Sigmoid colon (tissue), 4 donors: ENCODE measurements around the gene BRMS1.

ENCODE experiments used
- EP300 ChIP-seq, 4 donors: sonication (generic); formaldehyde crosslinking; IDR thresholded peaks; one replicate each; pipeline ENCODE4 v1.6.1; 2017; ENCODE audit warnings: antibody characterized with exemption in 4 of 4
- POLR2A ChIP-seq, 2 donors: fragments of 450-650 bp; IDR thresholded peaks; one replicate each; pipeline ENCODE4 v1.6.1; 2016; ENCODE audit warnings: antibody characterized with exemption in 2 of 2, mild to moderate bottlenecking in 2 of 2, moderate library complexity in 2 of 2
- POLR2AphosphoS5 ChIP-seq, 4 donors: sonication (generic); formaldehyde crosslinking; IDR thresholded peaks; one replicate each; pipeline ENCODE4 v1.6.1; 2017; ENCODE audit warnings: antibody characterized with exemption in 4 of 4
- TF ChIP-seq, protein P1 (sequence below), 4 experiments: fragments of 450-650 bp in 3 of 4; fragments of 200-600 bp in 1 of 4; IDR thresholded peaks; one replicate each; pipeline ENCODE4 v1.5.1; 2016 to 2019; ENCODE audit warnings: antibody characterized with exemption in 4 of 4, mild to moderate bottlenecking in 3 of 4, moderate library complexity in 2 of 4

- TF ChIP-seq, protein P1, sequence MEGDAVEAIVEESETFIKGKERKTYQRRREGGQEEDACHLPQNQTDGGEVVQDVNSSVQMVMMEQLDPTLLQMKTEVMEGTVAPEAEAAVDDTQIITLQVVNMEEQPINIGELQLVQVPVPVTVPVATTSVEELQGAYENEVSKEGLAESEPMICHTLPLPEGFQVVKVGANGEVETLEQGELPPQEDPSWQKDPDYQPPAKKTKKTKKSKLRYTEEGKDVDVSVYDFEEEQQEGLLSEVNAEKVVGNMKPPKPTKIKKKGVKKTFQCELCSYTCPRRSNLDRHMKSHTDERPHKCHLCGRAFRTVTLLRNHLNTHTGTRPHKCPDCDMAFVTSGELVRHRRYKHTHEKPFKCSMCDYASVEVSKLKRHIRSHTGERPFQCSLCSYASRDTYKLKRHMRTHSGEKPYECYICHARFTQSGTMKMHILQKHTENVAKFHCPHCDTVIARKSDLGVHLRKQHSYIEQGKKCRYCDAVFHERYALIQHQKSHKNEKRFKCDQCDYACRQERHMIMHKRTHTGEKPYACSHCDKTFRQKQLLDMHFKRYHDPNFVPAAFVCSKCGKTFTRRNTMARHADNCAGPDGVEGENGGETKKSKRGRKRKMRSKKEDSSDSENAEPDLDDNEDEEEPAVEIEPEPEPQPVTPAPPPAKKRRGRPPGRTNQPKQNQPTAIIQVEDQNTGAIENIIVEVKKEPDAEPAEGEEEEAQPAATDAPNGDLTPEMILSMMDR (IDR thresholded peaks at IDR 0.05), result no peak
- TF ChIP-seq POLR2AphosphoS5 (IDR thresholded peaks at IDR 0.05), result no peak
- TF ChIP-seq POLR2A (IDR thresholded peaks at IDR 0.05), result no peak
- TF ChIP-seq EP300 (IDR thresholded peaks at IDR 0.05), result no peak
These were observed 42.2 kb downstream of the BRMS1 start for GRCh38 chr11:66302656-66303055.
